ENCODE results near the gene TK1. TPM values are rescaled to one million over a fixed set of nuclear protein-coding genes. Genes with fewer than 3 reads are reported as not detected.
"Not testable (repeated sequence)": the region's sequence is repeated elsewhere in the genome, so short reads cannot be mapped to it uniquely, and the experiment has no call there.

The TK1 gene
- total RNA-seq, 1 experiment from 2014 or later = 340 TPM

DNA sequence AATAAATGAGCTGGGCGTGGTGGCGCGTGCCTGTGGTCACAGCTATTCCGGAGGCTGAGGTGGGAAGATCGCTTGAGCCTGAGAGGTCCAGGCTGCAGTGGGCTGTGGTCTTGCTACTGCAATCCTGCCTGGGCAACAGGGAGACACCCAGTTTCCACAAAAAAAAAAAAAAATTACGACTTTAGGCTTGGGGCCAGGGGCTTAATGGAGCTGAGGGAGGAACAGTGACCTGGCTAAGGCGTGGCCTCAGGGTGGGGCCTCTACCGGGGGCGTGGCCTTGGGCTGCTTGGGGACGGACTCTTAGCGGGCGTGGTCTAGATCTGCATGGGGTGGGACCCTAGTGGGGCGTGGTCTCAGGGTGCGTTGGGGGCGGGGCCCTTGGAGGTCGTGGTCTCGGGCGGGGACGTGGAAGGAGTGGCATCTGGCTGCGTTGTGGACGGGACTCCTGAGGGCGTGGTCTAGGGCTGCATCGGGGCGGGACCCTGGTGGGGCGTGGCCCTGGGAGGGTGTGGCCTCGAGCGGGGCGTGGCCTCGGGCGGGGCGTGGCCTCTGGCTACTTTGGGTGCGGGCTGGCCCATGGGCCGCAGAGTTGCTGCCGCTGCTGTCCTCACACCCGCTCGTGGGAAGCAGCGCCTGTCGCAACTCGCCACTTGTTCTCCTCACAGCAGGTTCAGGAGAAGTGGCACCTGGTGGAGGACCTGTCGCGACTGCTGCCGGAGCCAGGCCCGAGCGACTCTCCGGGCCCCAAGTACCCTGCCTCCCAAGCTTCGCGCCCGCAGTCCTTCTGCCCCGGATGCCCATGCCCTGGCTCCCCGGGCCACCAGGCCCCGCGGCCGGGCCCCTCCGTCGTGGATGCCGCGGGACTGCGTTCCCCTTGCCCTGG, 46.4 kb downstream of the TK1 start:
- no peaks in the 10 kb centered on the region for H3K9me3 ChIP-seq (ENCODE audit: low read length)
- ChIA-PET CTCF (interaction anchor here (0.6 to 0.8 kb wide), 5 partner anchors 13 to 207 kb away, joined by 3 to 6 read pairs (median 4); no protein-coding TSS in a partner anchor), POLR2A (ENCODE audit: unreplicated experiment) (interaction anchor here (0.6 to 0.8 kb wide), 6 partner anchors 9 to 290 kb away, joined by 3 to 27 read pairs (median 4); partner anchors contain the start of genes TMC6, TMC8 and TNRC6C)
- H3K9me2 ChIP-seq (replicated peaks; ENCODE audit: low read length) = no peaks in the 10 kb centered on the region
- no peak for TF ChIP-seq EZH2phosphoT487 (IDR thresholded peaks at IDR 0.05; ENCODE audit: borderline replicate concordance, low read length)
- TF ChIP-seq, protein P1, sequence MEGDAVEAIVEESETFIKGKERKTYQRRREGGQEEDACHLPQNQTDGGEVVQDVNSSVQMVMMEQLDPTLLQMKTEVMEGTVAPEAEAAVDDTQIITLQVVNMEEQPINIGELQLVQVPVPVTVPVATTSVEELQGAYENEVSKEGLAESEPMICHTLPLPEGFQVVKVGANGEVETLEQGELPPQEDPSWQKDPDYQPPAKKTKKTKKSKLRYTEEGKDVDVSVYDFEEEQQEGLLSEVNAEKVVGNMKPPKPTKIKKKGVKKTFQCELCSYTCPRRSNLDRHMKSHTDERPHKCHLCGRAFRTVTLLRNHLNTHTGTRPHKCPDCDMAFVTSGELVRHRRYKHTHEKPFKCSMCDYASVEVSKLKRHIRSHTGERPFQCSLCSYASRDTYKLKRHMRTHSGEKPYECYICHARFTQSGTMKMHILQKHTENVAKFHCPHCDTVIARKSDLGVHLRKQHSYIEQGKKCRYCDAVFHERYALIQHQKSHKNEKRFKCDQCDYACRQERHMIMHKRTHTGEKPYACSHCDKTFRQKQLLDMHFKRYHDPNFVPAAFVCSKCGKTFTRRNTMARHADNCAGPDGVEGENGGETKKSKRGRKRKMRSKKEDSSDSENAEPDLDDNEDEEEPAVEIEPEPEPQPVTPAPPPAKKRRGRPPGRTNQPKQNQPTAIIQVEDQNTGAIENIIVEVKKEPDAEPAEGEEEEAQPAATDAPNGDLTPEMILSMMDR (conservative IDR thresholded peaks at IDR 0.05; ENCODE audit: low read depth, low read length) = no peak
- no peak for TF ChIP-seq EZH2 (IDR thresholded peaks at IDR 0.05; ENCODE audit: low read length, unreplicated experiment)
- H3K4me1 ChIP-seq (ENCODE audit: insufficient read depth, low read length) = peaks cover 48% of the 10 kb centered on the region
- H3K4me2 ChIP-seq (ENCODE audit: low read length) = peak overlapping the region; percentile 79
- no peaks in the 10 kb centered on the region for H3K79me2 ChIP-seq (ENCODE audit: low read length)
- peak overlapping the region; percentile 95 for H3K27ac ChIP-seq (ENCODE audit: low read length)
- peak overlapping the region; percentile 64 for H3K4me3 ChIP-seq (ENCODE audit: low read length)
- H3K36me3 ChIP-seq (ENCODE audit: low read depth, low read length) = no peaks in the 10 kb centered on the region
- H3K9ac ChIP-seq (ENCODE audit: low read length) = peak overlapping the region; percentile 72
- intact Hi-C loops (cut with micrococcal nuclease) = loop anchor here (1.0 to 2.0 kb wide), 2 partner anchors 28 to 47 kb away; partner anchors contain the start of genes AFMID, SYNGR2 and TK1
- no peaks in the 10 kb centered on the region for H3F3A ChIP-seq (ENCODE audit: low read length, unreplicated experiment)
- no peaks in the 10 kb centered on the region for H3K27me3 ChIP-seq (ENCODE audit: low read length)
- peak overlapping the region; percentile 65 for H2AFZ ChIP-seq (ENCODE audit: low read length)
- no TSS peak for BruUV-seq (replicated peaks)
- peak; percentile 76 for ATAC-seq
- H4K20me1 ChIP-seq (ENCODE audit: low read length) = no peaks in the 10 kb centered on the region
- DNase-seq = peak; percentile 100

DNA sequence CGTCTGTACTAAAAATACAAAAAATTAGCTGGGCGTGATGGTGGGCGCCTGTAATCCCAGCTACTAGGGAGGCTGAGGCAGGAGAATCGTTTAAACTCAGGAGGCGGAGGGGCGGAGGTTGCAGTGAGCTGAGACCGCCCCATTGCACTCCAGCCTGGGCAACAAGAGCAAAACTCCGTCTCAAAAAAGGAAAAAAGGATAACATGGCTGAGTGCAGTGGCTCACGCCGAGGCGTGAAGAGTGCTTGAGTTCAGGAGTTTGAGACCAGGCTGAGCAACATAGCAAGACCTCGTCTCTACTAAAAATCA, 47.0 kb downstream of the TK1 start:
- not testable (repeated sequence) for H3K9me3 ChIP-seq (ENCODE audit: low read length); H3K9me2 ChIP-seq (replicated peaks; ENCODE audit: low read length); H3K36me3 ChIP-seq (ENCODE audit: low read depth, low read length); H3F3A ChIP-seq (ENCODE audit: low read length, unreplicated experiment); ATAC-seq; H4K20me1 ChIP-seq (ENCODE audit: low read length); DNase-seq; BruUV-seq (replicated peaks); H3K79me2 ChIP-seq (ENCODE audit: low read length); H3K27me3 ChIP-seq (ENCODE audit: low read length)
- peak overlapping the region; percentile 48 for H3K4me3 ChIP-seq (ENCODE audit: low read length)
- peaks cover 42% of the 10 kb centered on the region for H3K4me1 ChIP-seq (ENCODE audit: insufficient read depth, low read length)
- intact Hi-C loops (cut with micrococcal nuclease) = loop anchor here (1.0 to 2.0 kb wide), 2 partner anchors 29 to 47 kb away; partner anchors contain the start of genes AFMID, SYNGR2 and TK1
- peak overlapping the region; percentile 27 for H3K27ac ChIP-seq (ENCODE audit: low read length)
- peak overlapping the region; percentile 65 for H2AFZ ChIP-seq (ENCODE audit: low read length)
- CTCF ChIA-PET = interaction anchor here (0.6 to 0.8 kb wide), 3 partner anchors 12 to 111 kb away, joined by 3 to 4 read pairs (median 4); no protein-coding TSS in a partner anchor
- H3K4me2 ChIP-seq (ENCODE audit: low read length) = peak overlapping the region; percentile 76
- 0 out of 2 replicates have a peak overlapping the region, but pooled peaks have one; percentile 1 for H3K9ac ChIP-seq (ENCODE audit: low read length)
- POLR2A ChIA-PET (ENCODE audit: unreplicated experiment) = interaction anchor here (0.8 kb wide), 2 partner anchors 11 to 181 kb away, joined by 3 to 27 read pairs; partner anchors contain the start of genes TMC6 and TNRC6C

DNA sequence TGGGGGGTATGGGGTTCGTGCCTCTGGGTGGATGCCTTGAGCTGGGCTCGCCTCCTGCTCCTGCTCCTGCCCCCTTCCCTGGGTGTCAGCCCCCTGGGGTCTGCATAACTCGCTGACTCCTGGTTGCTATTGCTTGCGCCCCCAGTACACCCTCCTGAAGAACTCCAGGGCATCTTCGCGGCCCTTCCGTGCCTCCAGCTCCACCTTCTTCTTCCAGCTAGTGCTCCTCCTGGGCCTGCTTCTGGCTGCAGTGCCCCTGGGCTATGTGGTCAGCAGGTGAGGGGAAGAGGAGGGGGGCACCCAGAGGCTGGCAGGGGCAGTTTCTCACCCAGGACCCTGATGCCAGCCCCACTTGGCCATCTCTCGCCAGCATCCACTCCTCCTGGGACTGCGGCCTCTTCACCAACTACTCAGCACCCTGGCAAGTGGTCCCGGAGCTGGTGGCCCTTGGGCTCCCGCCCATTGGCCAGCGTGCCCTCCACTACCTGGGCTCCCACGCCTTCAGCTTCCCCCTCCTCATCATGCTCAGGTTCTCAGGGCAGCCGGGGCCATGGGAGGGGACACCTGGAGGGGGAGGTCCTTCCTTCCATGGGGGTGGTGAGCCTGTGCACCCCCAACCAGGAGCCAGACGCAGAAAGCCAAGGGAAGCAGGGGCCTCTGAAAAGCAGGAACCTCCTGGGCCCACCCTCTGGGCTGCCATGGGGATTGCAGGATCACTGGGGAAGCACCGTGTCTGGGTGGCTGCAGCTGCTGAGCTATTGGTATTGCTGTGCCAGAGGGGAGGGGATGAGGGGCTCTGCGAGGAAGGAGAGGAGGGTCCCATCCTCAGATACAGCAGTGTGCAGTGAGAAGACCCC, 48.4 kb downstream of the TK1 start:
- Histone ChIP-seq H3K36me3 (ENCODE audit: low read depth, low read length) (no peaks in the 10 kb centered on the region), H3F3A (ENCODE audit: low read length, unreplicated experiment) (peaks cover 3% of the 10 kb centered on the region), H3K4me3 (ENCODE audit: low read length) (no peak overlapping the region), H3K9me3 (ENCODE audit: low read length) (no peaks in the 10 kb centered on the region), H3K27ac (ENCODE audit: low read length) (no peak overlapping the region), H3K4me2 (ENCODE audit: low read length) (no peak overlapping the region), H3K9me2 (replicated peaks; ENCODE audit: low read length) (no peaks in the 10 kb centered on the region), H3K4me1 (ENCODE audit: insufficient read depth, low read length) (peaks cover 28% of the 10 kb centered on the region), H3K9ac (ENCODE audit: low read length) (no peak overlapping the region), H2AFZ (ENCODE audit: low read length) (no peak overlapping the region), H3K27me3 (ENCODE audit: low read length) (no peaks in the 10 kb centered on the region), H3K79me2 (ENCODE audit: low read length) (no peaks in the 10 kb centered on the region), H4K20me1 (ENCODE audit: low read length) (no peaks in the 10 kb centered on the region)
- no TSS peak for BruUV-seq (replicated peaks)
- intact Hi-C loops (cut with micrococcal nuclease) = no loop called here
- no peak for DNase-seq
- ChIA-PET POLR2A (ENCODE audit: unreplicated experiment) (interaction anchor here (0.6 kb wide), 1 partner anchor 77 kb away, joined by 5 read pairs; no protein-coding TSS in a partner anchor), CTCF (no interaction called here)
- no peak for ATAC-seq
- TF ChIP-seq EZH2phosphoT487 (IDR thresholded peaks at IDR 0.05; ENCODE audit: borderline replicate concordance, low read length) (no peak), EZH2 (IDR thresholded peaks at IDR 0.05; ENCODE audit: low read length, unreplicated experiment) (no peak)
- TF ChIP-seq, protein P1 (conservative IDR thresholded peaks at IDR 0.05; ENCODE audit: low read depth, low read length) = no peak

All from PC-3 (cell line).